Bronchial epithelial cell (primary cell): Measurements from ENCODE around the gene LAPTM5. TPM values are rescaled to one million over a fixed set of nuclear protein-coding genes. Genes with fewer than 3 reads are reported as not detected.
A peak's percentile ranks its signal among the peaks of the same experiment; 100 is the strongest.

ENCODE experiments used
- DNase-seq: peaks from one replicate; pipeline ENCODE4 v3.0.0-alpha.2; 2010; ENCODE audit warnings: low read depth
- FAIRE-seq: peaks from 2 replicates; lab custom pipeline; 2011; peaks lifted over from hg19 to GRCh38; lab: Jason Lieb, UNC
- H3K27me3 ChIP-seq: 2 replicates; pipeline ENCODE4 v1.5.1; 2011; ENCODE audit warnings: low read length; ENCODE audit not compliant: control insufficient read depth, insufficient read depth
- H3K36me3 ChIP-seq: 2 replicates; pipeline ENCODE4 v1.5.1; 2011; ENCODE audit warnings: low read length; ENCODE audit not compliant: control insufficient read depth, insufficient read depth
- H3K4me3 ChIP-seq: 2 replicates; pipeline ENCODE4 v1.5.1; 2011; ENCODE audit warnings: mild to moderate bottlenecking, low read depth, low read length, control low read depth
- total RNA-seq: library from RNA; depleted of rRNA; stranded (reverse); fragments of >200 nt; gene quantifications from 2 replicates; pipeline ENCODE4 v1.2.1, GENCODE V29; 2014
- TF ChIP-seq, protein P1 (sequence below): IDR thresholded peaks from 2 replicates; pipeline ENCODE4 v1.5.1; 2011; ENCODE audit warnings: mild to moderate bottlenecking, moderate library complexity, low read length, control low read depth, inconsistent platforms; ENCODE audit not compliant: insufficient read depth, severe bottlenecking

LAPTM5 gene
- total RNA-seq, 1 donor from 2014 or later, result under 0.01 TPM

- Histone ChIP-seq H3K4me3 (no peak overlapping the region), H3K27me3 (no peaks in the 10 kb centered on the region), H3K36me3 (no peaks in the 10 kb centered on the region)
- DNase-seq (peak; percentile 48), FAIRE-seq (peak; percentile 23)
- TF ChIP-seq, protein P1, sequence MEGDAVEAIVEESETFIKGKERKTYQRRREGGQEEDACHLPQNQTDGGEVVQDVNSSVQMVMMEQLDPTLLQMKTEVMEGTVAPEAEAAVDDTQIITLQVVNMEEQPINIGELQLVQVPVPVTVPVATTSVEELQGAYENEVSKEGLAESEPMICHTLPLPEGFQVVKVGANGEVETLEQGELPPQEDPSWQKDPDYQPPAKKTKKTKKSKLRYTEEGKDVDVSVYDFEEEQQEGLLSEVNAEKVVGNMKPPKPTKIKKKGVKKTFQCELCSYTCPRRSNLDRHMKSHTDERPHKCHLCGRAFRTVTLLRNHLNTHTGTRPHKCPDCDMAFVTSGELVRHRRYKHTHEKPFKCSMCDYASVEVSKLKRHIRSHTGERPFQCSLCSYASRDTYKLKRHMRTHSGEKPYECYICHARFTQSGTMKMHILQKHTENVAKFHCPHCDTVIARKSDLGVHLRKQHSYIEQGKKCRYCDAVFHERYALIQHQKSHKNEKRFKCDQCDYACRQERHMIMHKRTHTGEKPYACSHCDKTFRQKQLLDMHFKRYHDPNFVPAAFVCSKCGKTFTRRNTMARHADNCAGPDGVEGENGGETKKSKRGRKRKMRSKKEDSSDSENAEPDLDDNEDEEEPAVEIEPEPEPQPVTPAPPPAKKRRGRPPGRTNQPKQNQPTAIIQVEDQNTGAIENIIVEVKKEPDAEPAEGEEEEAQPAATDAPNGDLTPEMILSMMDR, result peak; percentile 92
Measured at GRCh38 chr1:30779294-30780071, 21.9 kb upstream of the LAPTM5 start.

GRCh38 chr1:30778979-30779293 lies 21.4 kb upstream of the LAPTM5 start:
- H3K4me3 ChIP-seq, result no peak overlapping the region
- no peaks in the 10 kb centered on the region for H3K36me3 ChIP-seq
- DNase-seq, result no peak
- FAIRE-seq, result no peak
- H3K27me3 ChIP-seq, result peaks cover under 1% of the 10 kb centered on the region
- TF ChIP-seq, protein P1, result no peak

DNA sequence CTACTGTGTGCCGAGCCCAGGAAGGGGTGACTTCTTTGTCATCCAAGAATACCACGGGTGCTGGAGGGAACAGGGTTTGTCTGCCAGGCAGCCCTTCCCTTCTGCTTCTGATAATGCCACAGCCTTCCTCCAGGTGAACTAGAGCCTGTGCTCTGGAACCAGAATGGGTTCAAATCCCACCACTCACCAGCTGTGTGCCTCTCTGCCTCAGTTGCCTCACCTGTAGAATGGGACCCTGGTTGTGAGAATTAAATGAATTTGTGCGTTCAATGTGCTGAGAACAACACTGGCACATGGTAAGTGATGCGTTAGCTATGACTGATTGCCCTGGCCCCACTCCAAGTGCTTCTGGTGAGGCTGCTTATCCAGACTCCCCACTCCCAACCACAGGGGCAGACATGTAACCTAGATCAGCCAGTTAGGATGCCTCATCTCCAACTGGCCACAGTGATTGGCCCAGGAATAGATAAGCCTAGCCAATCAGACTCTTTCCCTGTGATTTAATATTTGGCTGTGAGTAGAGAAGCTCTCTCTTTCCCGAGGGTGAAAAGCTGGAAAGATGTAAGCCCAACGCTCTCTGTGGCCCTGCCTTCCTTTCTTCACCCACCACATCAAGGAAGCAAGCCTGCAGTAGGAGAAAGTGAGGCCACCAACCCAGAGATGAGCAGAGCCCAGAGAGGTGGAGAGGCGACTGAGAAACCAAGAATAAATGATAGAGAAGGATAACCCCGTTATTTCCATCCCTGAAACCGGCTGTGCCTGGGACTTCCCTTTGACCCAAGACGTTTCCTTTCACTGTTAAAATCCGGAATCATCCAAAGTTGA lies 20.8 kb upstream of the LAPTM5 start:
- FAIRE-seq (peak; percentile 62), DNase-seq (peak; percentile 94)
- Histone ChIP-seq H3K27me3 (peaks cover 4% of the 10 kb centered on the region), H3K4me3 (no peak overlapping the region), H3K36me3 (no peaks in the 10 kb centered on the region)
- TF ChIP-seq, protein P1, result no peak

- TF ChIP-seq, protein P1, result peak; percentile 11
- FAIRE-seq (no peak), DNase-seq (no peak)
- Histone ChIP-seq H3K4me3 (no peak overlapping the region), H3K36me3 (no peaks in the 10 kb centered on the region), H3K27me3 (peaks cover 4% of the 10 kb centered on the region)
Measured at GRCh38 chr1:30777904-30778153, 20.3 kb upstream of the LAPTM5 start.

DNA sequence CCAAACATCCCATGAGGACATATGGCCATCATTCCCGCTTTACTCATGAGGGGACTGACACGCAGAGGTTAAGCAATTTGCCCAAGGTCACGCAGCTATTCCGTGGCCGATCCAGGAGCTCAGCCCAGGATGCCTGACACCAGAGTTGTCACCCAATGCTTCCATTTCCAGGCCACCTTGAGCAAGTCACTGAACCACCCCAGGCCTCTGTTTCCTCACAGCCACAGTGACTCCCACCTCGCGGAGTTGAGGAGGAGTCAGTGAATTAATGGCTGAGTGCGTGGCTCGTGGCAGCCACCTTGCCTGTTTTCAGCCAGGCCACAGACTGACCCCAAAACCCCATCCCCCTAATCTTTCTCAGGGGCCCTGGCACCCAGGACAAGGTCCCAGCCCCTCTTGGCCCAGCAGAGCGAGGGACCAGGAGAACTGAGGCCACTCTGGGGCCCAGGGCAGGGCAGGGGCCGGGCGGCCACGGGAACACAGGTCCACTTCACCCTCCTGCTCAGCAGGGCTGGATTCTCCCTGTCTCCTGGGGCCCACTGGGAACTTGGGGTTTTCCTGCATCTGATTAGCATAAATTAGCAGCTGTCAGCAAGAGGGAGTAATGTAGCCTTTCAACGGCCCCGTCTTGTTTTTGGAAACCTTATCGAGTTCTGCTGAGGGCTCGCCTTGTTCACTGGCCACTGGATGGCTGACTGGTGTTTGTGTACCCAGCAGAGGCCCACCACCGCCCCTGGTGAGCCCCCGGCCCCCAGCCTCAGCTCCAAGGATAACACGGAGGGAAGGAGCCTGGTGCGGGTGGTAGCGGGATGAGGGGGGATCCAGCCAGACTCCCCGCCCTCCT lies 19.7 kb upstream of the LAPTM5 start:
- TF ChIP-seq, protein P1, result no peak
- FAIRE-seq, result peak; percentile 91
- H3K4me3 ChIP-seq, result no peak overlapping the region
- H3K27me3 ChIP-seq, result peaks cover 4% of the 10 kb centered on the region
- H3K36me3 ChIP-seq, result no peaks in the 10 kb centered on the region
- no peak for DNase-seq
